Right atrium auricular region (tissue), 2 donors: ENCODE measurements around the gene NSMCE1. TPM values are rescaled to one million over a fixed set of nuclear protein-coding genes. Genes with fewer than 3 reads are reported as not detected.

Source experiments
- DNase-seq: peaks from one replicate; pipeline ENCODE4 v3.0.0-alpha.2; 2019; ENCODE audit warnings: low spot score
- H3K27ac ChIP-seq, 2 donors: fragments of 200-600 bp; sonication (generic); 1 replicate in 1 of 2; 2 replicates in 1 of 2; pipeline ENCODE4 v1.5.1; 2016 to 2019
- H3K27me3 ChIP-seq, 2 donors: fragments of 200-600 bp; sonication (generic); one replicate each; pipeline versions ENCODE4 v1.5.1 to v1.6.0; 2017 to 2019
- H3K36me3 ChIP-seq: fragments of 200-600 bp; sonication (generic); one replicate; pipeline ENCODE4 v1.5.1; 2016
- H3K4me1 ChIP-seq, 2 donors: fragments of 200-600 bp; sonication (generic); one replicate each; pipeline versions ENCODE4 v1.5.1 to v1.6.0; 2017 to 2019
- H3K4me3 ChIP-seq, 2 donors: fragments of 200-600 bp; sonication (generic); 1 replicate in 1 of 2; 2 replicates in 1 of 2; pipeline ENCODE4 v1.5.1; 2017 to 2019; ENCODE audit warnings: mild to moderate bottlenecking in 1 of 2, moderate library complexity in 1 of 2
- H3K9me3 ChIP-seq, 2 donors: fragments of 200-600 bp; sonication (generic); one replicate each; pipeline ENCODE4 v1.5.1; 2019
- CTCF ChIP-seq, 2 donors: fragments of 200-600 bp; sonication (generic); IDR thresholded peaks; one replicate each; pipeline ENCODE4 v1.5.1; 2019; ENCODE audit warnings: antibody characterized with exemption in 2 of 2
- total RNA-seq, 2 donors: library from RNA; depleted of rRNA; stranded (reverse); fragments of >200 nt; gene quantifications; one replicate each; pipeline ENCODE4 v1.1.0, GENCODE V29; 2016

Gene NSMCE1
- total RNA-seq, 2 donors from 2014 or later, result 24.0 to 35.8 TPM

- Histone ChIP-seq H3K27me3 (no peaks in the 10 kb centered on the region), H3K9me3 (no peaks in the 10 kb centered on the region), H3K27ac (peak overlapping the region; percentile 29 to 45), H3K4me3 (no peak overlapping the region), H3K36me3 (no peaks in the 10 kb centered on the region), H3K4me1 (peaks cover 0 to 82% of the 10 kb centered on the region in 2 donors)
- no peak for TF ChIP-seq CTCF (IDR thresholded peaks at IDR 0.05)
- peak; percentile 56 for DNase-seq
These were observed 26.9 kb downstream of the NSMCE1 start for GRCh38 chr16:27241658-27242057.

DNA sequence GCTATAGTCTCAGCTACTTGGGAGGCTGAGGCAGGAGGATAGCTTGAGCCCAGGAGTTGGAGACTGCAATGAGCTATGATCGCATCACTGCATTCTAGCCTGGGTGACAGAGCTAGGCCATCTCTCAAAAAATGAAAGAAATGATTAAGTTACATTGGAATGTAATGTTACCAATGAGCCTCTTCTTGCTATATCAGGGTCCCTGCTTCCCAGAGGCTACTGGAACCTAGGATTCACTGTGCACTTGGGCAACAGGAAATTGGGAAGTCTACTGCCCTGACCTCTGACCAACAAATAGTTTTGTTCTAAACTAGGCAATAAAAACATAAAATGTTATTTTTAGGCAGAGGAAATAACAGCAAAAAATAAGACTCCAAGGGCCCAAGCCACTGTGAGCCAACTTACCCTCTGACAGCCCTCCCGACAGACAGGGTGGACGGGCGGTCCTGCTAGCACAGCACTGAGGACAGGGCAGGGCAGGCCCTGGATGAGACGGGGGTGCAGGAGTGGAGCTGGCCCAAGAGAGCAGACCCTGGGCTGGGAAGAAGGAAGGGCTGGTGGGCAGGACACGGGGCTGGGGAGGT lies 27.5 kb downstream of the NSMCE1 start:
- peak overlapping the region; percentile 29 to 45 for H3K27ac ChIP-seq
- no peaks in the 10 kb centered on the region for H3K9me3 ChIP-seq
- no peak for TF ChIP-seq CTCF (IDR thresholded peaks at IDR 0.05)
- H3K36me3 ChIP-seq, result no peaks in the 10 kb centered on the region
- no peak overlapping the region for H3K4me3 ChIP-seq
- H3K4me1 ChIP-seq, result peaks cover 0 to 82% of the 10 kb centered on the region in 2 donors
- no peaks in the 10 kb centered on the region for H3K27me3 ChIP-seq
- peak; percentile 60 for DNase-seq

GRCh38 chr16:27239906-27240655 lies 28.5 kb downstream of the NSMCE1 start:
- Histone ChIP-seq H3K36me3 (no peaks in the 10 kb centered on the region), H3K9me3 (no peaks in the 10 kb centered on the region), H3K27ac (peak overlapping the region in 1 of 2 donors; percentile 29), H3K27me3 (no peaks in the 10 kb centered on the region), H3K4me1 (peaks cover 0 to 82% of the 10 kb centered on the region in 2 donors), H3K4me3 (no peak overlapping the region)
- TF ChIP-seq CTCF (IDR thresholded peaks at IDR 0.05), result no peak
- peak; percentile 49 for DNase-seq

GRCh38 chr16:27239026-27239425 lies 29.5 kb downstream of the NSMCE1 start:
- H3K27me3 ChIP-seq, result no peaks in the 10 kb centered on the region
- H3K36me3 ChIP-seq, result no peaks in the 10 kb centered on the region
- no peak overlapping the region for H3K27ac ChIP-seq
- TF ChIP-seq CTCF (IDR thresholded peaks at IDR 0.05), result no peak
- DNase-seq, result no peak
- no peaks in the 10 kb centered on the region for H3K9me3 ChIP-seq
- H3K4me1 ChIP-seq, result peaks cover 3 to 80% of the 10 kb centered on the region in 2 donors
- H3K4me3 ChIP-seq, result no peak overlapping the region

DNA sequence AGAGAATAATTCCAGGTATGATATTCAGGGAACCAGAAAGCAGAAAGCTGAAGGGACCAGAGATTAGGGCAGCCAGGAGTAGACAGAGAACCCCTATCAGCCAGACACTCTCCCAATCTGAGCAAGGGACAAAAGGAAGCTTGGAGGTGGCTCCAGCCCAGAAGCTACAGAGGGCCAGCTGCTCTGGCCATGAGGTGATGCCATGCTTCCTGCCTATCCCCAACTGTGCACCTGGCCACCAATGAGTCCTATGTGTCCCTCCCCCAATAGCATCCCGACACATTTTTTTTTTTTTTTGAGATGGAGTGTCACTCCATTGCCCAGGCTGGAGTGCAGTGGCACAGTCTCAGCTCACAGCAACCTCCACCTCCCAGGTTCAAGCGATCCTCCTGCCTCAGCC lies 30.0 kb downstream of the NSMCE1 start:
- Histone ChIP-seq H3K9me3 (no peaks in the 10 kb centered on the region), H3K4me1 (peaks cover 3 to 76% of the 10 kb centered on the region in 2 donors), H3K4me3 (no peak overlapping the region), H3K27ac (peak overlapping the region in 1 of 2 donors; percentile 64), H3K36me3 (peaks cover 1% of the 10 kb centered on the region), H3K27me3 (no peaks in the 10 kb centered on the region)
- DNase-seq, result no peak
- no peak for TF ChIP-seq CTCF (IDR thresholded peaks at IDR 0.05)
